Measurements from ENCODE around the gene DDX43. TPM values are rescaled to one million over a fixed set of nuclear protein-coding genes. Genes with fewer than 3 reads are reported as not detected.

Gene DDX43
- total RNA-seq, 1 donor from 2014 or later = not detected

DNA sequence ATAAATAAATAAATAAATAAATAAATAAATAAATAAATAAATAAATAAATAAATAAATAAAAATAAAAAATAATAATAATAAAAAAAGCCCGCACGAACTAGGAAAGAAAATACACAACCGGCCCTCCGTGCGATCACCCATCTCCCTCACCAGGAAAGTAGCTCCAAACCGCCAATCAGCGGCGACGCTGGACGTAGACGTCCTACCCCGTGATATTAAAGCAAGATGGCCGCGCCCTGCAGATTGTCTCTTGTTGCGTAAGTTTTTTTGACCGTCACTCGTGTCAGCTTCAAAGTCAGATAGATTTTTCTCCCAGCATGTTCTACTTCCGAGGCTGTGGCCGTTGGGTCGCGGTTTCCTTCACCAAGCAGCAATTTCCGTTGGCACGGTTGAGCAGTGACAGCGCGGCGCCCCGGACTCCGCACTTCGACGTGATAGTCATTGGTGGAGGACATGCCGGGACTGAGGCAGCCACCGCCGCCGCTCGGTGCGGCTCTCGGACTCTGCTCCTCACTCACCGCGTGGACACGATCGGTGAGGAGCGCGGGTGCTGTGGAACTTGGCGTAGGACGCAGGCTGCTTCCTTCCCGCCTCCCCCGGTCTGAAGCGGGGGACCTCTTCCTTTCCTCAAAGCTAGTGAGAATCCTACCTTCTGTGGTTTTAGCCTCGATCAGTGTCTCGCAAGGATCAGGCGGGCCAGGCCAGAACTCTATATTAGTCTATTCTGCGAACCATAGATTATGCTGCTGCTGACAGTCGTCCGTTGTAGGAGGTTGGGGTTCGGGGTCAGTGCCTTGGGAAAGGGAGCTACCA is 67.1 kb downstream of the DDX43 start, which contains the start of gene MTO1:
Gene MTO1 (plus strand): TSS at position 201 of the 814 bp plus-strand sequence. CDS start 118 bp downstream, at position 319.
- DNase-seq (ENCODE audit: low read depth) = peak; percentile 81
- Mint-ChIP-seq H3K9me3 (ENCODE audit: unreplicated experiment) (no peaks in the 10 kb centered on the region), H3K27ac (ENCODE audit: unreplicated experiment) (peak within 1 kb of the TSS; percentile 100), H3K27me3 (ENCODE audit: low read depth, unreplicated experiment) (no peaks in the 10 kb centered on the region), H3K4me1 (ENCODE audit: low read depth, unreplicated experiment) (peaks cover 2% of the 10 kb centered on the region), H3K36me3 (ENCODE audit: low read depth, unreplicated experiment) (peaks cover 3% of the 10 kb centered on the region), H3K4me3 (ENCODE audit: unreplicated experiment) (peak within 1 kb of the TSS; percentile 99)
- peak within 1 kb of the TSS; percentile 99 for H2AFZ ChIP-seq (ENCODE audit: low read depth, low read length)
- no peaks in the 10 kb centered on the region for H3K27me3 ChIP-seq (ENCODE audit: insufficient read depth, low read length)
- peaks cover 6% of the 10 kb centered on the region for H3K36me3 ChIP-seq (ENCODE audit: insufficient read depth, low read length)
- H3K9me3 ChIP-seq (ENCODE audit: insufficient read depth, low read depth, low read length) = no peaks in the 10 kb centered on the region
- H3K4me2 ChIP-seq (ENCODE audit: low read length) = peak within 1 kb of the TSS; percentile 88
- no peaks in the 10 kb centered on the region for H4K20me1 ChIP-seq (ENCODE audit: insufficient read depth, low read length)
- H3K4me1 ChIP-seq (ENCODE audit: insufficient read depth, low read length) = peaks cover 2% of the 10 kb centered on the region
- peak within 1 kb of the TSS; percentile 95 for H3K9ac ChIP-seq (ENCODE audit: low read length)
- peak within 1 kb of the TSS; percentile 91 for H3K27ac ChIP-seq (ENCODE audit: low read depth, low read length)
- no peak for FAIRE-seq
- peaks cover 35% of the 10 kb centered on the region for H3K79me2 ChIP-seq (ENCODE audit: insufficient read depth, low read length)
- H3K4me3 ChIP-seq (ENCODE audit: insufficient read depth, low read depth, low read length) = peak within 1 kb of the TSS; percentile 93
- TF ChIP-seq, protein P1, sequence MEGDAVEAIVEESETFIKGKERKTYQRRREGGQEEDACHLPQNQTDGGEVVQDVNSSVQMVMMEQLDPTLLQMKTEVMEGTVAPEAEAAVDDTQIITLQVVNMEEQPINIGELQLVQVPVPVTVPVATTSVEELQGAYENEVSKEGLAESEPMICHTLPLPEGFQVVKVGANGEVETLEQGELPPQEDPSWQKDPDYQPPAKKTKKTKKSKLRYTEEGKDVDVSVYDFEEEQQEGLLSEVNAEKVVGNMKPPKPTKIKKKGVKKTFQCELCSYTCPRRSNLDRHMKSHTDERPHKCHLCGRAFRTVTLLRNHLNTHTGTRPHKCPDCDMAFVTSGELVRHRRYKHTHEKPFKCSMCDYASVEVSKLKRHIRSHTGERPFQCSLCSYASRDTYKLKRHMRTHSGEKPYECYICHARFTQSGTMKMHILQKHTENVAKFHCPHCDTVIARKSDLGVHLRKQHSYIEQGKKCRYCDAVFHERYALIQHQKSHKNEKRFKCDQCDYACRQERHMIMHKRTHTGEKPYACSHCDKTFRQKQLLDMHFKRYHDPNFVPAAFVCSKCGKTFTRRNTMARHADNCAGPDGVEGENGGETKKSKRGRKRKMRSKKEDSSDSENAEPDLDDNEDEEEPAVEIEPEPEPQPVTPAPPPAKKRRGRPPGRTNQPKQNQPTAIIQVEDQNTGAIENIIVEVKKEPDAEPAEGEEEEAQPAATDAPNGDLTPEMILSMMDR (IDR thresholded peaks at IDR 0.05; ENCODE audit: insufficient read depth, low read depth, low read length) = no peak
- no peak for TF ChIP-seq EZH2 (IDR thresholded peaks at IDR 0.05; ENCODE audit: insufficient read depth, low read length)

Other genes with a start within 250 kb of the DDX43 start
- not detected in 2 replicates for gene KHDC1L, start 169.3 kb upstream of the DDX43 start, total RNA-seq
- 2.5 and 2.9 TPM in 2 replicates for gene KHDC1, start 131.6 kb upstream of the DDX43 start, total RNA-seq
- gene DPPA5, start 40.6 kb upstream of the DDX43 start, total RNA-seq = not detected in 2 replicates
- not detected in 2 replicates for gene KHDC3L, start 32.2 kb upstream of the DDX43 start, total RNA-seq
- gene OOEP, start 24.9 kb upstream of the DDX43 start, total RNA-seq = not detected in 2 replicates
- gene CGAS, start 57.5 kb downstream of the DDX43 start, total RNA-seq = 0.16 and 0.34 TPM in 2 replicates
- gene MTO1, start 66.9 kb downstream of the DDX43 start, total RNA-seq = 15.5 and 17.6 TPM in 2 replicates
- 7,239 and 8,216 TPM in 2 replicates for gene EEF1A1, start 126.2 kb downstream of the DDX43 start, total RNA-seq

Data from astrocyte (in vitro differentiated cells and primary cell).